ENCODE results near the gene CCDC183.
"Not testable (repeated sequence)": the region's sequence is repeated elsewhere in the genome, so short reads cannot be mapped to it uniquely, and the experiment has no call there.

CCDC183 gene

GRCh38 chr9:136820971-136821825 lies 25.1 kb downstream of the CCDC183 start:
- in situ Hi-C loops (cut with MboI; ENCODE audit: low sequenced_read_pairs): no loop called here

DNA sequence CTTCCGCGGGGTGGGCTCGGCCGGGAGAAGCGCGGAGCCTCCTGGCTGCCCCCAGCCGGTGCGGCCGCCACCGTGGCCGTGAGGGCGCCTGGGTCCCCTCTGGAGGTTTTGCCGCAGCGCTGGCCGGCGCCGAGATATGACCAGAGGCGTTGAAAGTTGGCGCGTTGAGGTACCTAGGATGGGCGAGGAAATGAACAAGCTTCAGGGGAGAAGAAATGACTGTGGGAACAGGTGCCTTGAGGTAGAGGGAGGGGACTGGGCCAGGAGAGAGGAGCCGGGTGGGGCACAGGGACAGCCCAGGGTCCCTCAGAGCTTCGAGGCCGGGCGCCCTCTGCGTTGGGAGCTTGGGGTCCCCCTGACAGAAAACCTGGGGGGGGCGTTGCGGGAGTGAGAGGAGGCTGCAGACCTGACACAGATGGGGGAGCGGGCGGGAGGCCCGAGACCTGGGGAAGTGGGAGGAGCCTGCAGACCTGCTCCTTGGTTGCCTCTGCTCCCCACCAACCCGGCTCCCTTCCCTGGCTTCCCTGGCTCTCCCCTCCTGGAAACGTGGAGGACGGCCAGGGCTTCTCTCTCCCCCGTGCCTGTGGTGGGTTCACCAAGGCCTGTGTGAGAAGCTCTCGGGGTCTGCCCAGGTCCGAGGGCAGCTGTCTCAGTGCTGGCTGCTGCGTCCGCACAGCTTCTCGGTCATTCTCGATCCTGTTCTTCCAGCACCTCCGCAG lies 25.8 kb downstream of the CCDC183 start:
- in situ Hi-C loops (cut with MboI; ENCODE audit: low sequenced_read_pairs): no loop called here

DNA sequence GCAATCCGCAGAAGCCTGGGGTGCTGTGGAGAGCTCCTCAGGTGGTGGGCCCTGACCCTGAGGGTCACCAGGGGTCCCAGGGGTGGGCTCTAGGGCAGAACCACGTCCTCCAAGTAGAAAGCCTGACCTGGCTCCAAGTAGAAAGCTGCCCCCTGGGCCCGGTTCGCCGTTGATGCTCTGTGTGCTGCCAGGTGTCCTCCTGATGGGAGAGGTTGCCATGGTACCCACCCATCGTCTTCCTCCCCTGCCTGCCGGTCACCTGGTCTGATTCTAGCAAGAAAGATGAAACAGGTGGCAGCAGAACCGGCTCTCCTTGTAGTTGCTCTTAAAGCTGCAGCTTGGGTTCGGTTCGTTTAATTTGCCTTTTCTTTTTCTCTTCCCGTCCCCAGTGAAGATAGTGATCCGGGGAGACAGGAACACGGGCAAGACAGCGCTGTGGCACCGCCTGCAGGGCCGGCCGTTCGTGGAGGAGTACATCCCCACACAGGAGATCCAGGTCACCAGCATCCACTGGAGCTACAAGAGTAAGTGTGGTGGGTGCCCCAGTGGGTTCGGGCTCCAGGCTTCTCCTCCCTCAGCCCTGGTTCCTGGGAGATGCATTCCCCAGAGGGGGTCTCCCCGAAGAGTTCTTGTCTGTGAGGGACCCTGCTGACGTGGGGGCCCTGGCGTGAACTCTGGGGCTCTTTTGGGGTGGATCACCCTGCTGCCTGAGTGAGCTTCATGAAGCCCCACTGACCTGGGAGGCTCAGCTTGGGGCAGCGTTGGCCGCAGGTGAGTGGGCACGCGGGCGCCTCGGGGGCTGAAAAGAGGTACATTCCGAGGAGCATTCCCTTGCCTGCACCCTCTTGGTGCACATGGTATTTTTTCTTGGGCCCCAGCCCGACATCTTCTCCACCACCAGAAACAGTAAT lies 27.3 kb downstream of the CCDC183 start:
- in situ Hi-C loops (cut with MboI; ENCODE audit: low sequenced_read_pairs): no loop called here

- in situ Hi-C loops (cut with MboI; ENCODE audit: low sequenced_read_pairs): no loop called here
Measured at GRCh38 chr9:136824496-136825225, 28.5 kb downstream of the CCDC183 start.

DNA sequence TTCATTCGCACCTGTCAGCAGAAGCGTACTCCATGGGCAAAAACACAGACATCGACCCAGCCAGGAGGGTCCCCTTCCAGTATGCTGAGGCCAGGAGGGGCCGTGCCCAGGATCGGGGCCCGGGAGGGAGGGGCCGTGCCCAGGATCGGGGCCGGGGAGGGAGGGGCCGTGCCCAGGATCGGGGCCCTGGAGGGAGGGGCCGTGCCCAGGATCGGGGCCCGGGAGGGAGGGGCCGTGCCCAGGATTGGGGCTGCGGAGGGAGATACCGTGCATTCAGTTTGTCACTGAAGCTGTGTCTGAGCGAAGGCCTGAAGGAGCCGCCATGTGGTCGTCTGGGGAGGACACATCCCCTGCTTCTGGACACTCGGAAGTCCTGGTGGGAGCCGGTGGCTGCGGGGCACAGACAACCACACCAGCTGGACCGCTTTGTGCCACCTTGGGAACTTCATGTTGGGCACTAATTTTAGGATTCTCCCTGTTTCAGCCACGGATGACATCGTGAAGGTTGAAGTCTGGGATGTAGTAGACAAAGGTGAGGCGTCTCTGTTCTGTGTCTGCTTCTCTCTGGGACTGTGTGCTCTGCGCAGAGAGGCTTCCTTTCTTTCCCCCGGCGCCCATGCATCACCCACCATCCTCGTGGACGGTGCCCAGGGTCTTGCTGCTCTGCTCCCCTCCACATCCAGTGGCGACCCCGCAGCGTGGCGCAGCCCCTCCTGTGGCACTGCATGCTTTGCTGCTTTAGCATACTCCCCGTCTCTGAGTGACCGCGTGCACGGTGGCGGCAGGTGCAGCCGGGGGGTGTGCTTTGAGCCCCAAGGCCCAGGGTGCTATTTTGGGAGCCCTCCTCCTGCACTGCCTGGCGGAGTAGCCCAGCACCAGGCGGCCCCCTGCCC lies 29.4 kb downstream of the CCDC183 start:
- in situ Hi-C loops (cut with MboI; ENCODE audit: low sequenced_read_pairs): no loop called here

- in situ Hi-C loops (cut with MboI; ENCODE audit: low sequenced_read_pairs): no loop called here
Measured at GRCh38 chr9:136826188-136826541, 30.0 kb downstream of the CCDC183 start.

DNA sequence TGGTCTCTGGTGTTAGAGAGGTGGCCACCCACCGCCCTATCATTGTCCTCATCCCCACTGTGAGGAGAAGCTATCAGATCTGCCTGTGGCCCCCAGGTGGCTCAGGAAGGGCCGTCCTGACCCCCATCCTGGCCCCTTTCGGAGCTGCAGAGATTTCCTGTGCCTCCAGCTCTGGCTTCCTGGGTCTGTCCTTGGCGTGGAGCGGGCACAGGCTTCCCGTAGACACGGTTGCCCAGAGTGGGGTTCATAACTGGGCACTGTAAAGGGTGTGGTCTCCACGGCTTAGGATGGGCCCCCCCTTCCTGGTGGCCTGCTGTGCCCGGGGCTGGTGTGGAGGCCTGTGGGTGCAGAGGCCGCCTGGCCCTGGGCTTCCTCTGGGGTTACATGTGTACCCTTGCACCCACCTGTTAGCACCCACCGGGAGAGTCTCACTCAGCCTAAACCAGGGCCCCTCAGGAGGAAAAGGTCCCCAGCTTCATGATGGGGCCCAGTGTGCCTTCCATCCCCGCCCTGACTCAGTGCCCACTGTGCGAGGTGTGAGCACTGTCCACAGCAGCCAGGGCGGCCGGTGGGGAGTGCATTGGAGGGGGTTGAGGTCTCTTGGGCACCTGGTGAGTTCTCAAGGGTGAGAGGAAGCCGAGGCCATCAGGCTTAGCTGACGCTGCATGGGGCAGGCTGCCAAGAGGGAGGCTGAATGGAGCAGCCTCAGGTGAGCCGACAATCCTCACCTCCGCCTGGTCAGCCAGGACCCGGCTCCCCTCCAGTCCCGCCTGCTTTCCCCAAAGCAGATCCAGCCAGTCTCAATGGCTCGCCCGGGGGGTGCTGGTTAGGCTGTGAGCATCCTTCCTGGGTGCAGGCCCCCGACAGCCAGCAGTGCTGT lies 30.8 kb downstream of the CCDC183 start:
- in situ Hi-C loops (cut with MboI; ENCODE audit: low sequenced_read_pairs): no loop called here

DNA sequence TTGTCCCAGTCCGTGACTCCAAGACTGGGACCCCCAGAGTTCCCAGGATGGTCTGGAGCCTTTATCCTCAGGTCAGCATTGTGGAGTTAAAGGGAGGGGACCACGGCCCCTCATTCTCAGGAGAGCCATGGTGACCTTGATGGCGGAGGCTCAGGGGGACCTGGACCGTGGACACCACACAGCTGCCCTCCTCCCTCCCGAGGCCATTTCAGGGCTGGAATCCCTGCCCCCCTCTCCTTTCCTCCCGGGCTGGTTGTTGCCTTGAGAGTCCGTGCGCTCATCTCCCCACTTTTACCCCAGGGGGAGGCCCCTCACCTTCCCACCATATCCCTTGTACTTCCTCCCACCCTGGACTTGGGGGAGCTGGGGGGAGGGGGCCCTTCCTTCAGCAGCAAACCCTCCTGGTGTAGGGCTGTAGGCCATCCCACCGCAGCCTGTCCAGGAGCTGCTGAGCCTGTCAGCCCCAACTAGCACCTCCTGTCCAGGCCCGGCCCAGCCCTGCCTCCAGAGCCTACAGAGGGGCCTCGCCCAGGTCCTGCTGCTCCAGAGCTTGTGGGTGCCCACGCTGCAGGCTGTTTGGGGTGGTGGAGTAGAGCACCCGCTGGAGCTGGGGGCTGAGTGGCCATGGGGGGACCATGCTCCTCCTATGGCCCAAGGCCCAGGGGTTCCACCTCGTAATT lies 31.8 kb downstream of the CCDC183 start:
- in situ Hi-C loops (cut with MboI; ENCODE audit: low sequenced_read_pairs): no loop called here

DNA sequence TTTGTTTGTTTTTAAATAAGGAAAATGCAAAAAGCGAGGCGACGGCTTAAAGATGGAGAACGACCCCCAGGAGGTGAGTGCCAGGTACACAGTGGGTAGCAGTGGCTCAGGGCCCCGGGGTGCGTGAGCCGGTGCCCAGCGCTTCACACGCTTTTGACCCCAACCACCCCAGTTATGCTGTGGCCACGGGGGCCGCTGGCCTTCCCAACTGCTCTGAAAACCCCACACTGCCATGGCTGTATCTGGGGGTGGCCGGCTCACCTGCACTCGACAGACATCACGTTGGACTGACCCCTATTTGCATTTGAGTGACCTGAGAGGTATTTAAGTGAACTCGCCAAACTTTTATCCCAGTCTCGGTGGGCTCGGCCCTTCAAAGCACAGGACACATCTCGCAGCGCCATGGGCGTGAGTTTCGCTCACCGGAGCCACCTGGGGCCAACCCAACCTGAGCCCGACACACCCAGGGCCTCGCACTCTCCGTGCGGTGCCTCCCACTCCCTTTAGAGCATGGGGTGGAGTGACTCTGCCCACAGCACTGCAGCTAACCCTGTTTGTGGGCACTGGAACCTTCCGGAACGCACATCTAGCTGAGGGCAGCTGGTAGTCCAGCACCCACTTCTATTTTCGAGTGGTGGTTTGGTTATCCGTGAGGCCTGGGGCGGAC lies 32.5 kb downstream of the CCDC183 start:
- in situ Hi-C loops (cut with MboI; ENCODE audit: low sequenced_read_pairs): no loop called here

DNA sequence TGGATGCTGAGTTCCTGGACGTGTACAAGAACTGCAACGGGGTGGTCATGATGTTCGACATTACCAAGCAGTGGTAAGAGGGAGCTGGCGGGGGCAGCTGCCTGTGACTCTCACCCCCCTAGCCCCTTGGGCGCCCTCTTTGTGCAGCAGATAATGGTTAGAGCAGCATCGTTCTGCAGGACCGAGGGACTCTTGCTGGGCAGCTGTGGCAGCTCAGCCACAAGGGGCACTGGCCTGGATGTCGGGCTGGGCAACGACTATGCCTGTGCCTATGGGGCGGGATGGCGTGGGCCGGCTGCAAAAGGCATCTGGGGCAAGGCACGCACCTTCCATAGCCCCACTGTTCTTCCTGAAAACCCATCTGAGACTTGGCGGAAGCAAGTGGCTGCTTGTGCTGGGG lies 33.3 kb downstream of the CCDC183 start:
- in situ Hi-C loops (cut with MboI; ENCODE audit: low sequenced_read_pairs): no loop called here

DNA sequence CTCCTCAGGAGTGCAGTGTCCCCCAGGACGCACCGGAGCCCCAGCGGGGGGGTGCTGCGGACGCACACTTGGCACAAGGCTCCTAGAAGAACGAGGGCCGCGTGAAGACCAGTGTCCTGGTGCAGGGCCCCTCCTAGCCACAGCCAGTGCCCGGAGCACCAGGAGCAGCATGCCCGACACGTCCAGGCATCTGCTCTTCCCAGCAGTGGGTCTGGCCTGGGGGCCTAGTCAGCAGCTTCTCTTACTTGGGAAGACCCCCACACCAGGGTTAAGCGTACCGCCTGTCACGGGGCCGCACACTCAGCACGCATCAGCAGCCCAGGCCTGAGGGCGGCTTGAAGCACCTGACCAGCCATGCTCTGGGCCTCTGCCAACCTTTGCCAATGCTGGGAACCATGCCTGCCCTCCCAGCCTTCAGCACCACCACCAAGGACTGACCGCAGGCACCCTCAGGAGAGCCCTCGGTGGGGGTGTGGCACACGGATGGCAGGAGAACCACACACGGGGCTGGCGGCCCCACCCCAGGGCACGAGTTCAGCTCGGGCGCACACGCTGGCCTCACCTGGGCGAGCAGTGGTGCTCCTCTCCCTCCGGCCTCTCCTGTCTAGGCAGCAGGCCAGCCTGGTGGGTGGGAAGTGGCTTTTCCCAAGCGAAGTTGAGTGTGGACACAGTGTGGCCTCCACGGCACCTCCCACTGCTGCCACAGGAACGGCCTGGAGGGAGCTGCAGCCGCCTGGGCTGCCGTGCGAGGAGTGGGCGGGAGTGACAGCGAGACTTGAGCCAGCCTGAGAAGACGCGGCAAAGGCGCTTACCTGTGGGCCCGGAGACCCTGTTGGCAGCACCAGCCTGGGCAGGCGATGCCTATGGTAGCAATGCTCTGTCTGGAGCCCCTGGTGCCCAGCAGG lies 34.1 kb downstream of the CCDC183 start:
- in situ Hi-C loops (cut with MboI; ENCODE audit: low sequenced_read_pairs): no loop called here

GRCh38 chr9:136831002-136831719 lies 35.0 kb downstream of the CCDC183 start:
- in situ Hi-C loops (cut with MboI; ENCODE audit: low sequenced_read_pairs): no loop called here

DNA sequence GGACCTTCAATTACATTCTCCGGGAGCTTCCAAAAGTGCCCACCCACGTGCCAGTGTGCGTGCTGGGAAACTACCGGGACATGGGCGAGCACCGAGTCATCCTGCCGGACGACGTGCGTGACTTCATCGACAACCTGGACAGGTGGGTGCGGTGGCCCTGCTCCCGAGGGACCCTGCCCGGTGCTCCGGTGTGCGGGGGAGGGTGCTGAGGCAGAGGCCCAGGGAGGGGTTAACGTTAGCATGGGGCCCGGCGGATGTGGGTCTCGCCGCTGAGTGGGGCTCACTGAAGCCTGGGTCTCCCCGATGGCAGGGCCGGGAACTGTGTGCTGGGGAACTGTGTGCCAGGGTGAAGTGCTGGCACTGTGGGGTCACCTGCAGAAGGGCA lies 35.6 kb downstream of the CCDC183 start:
- in situ Hi-C loops (cut with MboI; ENCODE audit: low sequenced_read_pairs): no loop called here

DNA sequence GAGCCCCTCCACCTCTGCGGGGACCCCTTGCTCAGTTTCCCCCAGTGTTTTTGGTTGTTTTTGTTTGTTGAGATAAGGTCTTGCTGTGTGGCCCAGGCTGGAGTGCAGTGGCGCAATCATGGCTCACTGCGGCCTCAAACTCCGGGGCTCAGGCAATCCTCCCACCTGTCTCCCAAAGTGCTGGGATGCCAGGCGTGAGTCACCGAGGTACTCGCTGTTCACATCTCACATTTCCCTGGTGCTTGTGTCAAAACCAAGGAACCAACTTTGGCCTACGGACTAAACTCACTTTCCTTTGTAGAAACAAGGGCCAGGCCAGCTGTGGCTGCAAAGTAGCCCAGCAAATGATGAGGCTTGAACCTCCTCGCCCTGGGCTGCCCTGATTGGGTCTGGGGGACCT lies 36.4 kb downstream of the CCDC183 start:
- in situ Hi-C loops (cut with MboI; ENCODE audit: low sequenced_read_pairs): no loop called here

DNA sequence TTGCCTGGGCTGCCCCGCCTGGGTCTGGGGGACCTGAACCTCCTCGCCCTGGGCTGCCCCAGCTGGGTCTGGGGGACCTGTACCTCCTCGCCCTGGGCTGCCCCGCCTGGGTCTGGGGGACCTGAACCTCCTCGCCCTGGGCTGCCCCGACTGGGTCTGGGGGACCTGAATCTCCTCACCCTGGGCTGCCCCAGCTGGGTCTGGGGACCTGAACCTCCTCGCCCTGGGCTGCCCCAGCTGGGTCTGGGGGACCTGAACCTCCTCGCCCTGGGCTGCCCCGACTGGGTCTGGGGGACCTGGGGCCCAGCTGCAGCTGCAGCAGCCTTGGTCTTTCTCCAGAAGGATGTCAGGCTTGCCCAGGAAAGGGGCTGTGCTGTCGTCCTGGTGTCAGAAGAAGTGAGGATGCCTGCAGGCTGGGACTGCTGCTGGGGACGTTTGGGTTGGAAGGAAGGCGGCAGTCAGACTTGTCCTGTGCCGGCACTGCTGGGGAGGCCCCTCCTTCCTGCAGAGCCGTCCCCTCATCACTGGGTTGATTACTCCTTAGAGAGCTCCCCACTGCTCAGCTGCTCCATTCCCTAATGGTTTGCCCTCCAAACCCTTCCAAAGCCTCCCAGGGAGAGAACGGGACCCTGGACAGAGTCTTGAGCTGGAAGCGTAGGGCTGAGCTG lies 37.4 kb downstream of the CCDC183 start:
- in situ Hi-C loops (cut with MboI; ENCODE audit: low sequenced_read_pairs): not testable (repeated sequence)
